H9 (cell line): ENCODE measurements around the gene CARM1. TPM values are rescaled to one million over a fixed set of nuclear protein-coding genes. Genes with fewer than 3 reads are reported as not detected.

ENCODE experiments used
- DNase-seq: peaks from one replicate; pipeline ENCODE4 v3.0.0-alpha.2; 2017
- H2AFZ ChIP-seq: one replicate; pipeline ENCODE4 v1.6.1; 2013; ENCODE audit warnings: mild to moderate bottlenecking, low read length, control low read depth, moderate library complexity
- H2AK5ac ChIP-seq: 2 replicates; pipeline ENCODE4 v1.6.1; 2013; ENCODE audit warnings: low read length, control low read depth, mixed read lengths; ENCODE audit not compliant: insufficient read length
- H2BK120ac ChIP-seq: one replicate; pipeline ENCODE4 v1.6.1; 2013; ENCODE audit warnings: low read depth, mild to moderate bottlenecking, low read length, control low read depth, inconsistent platforms; ENCODE audit not compliant: poor library complexity, severe bottlenecking
- H2BK12ac ChIP-seq: 2 replicates; pipeline ENCODE4 v1.6.1; 2013; ENCODE audit warnings: low read length, control low read depth, mixed read lengths, low read depth; ENCODE audit not compliant: insufficient read length
- H2BK15ac ChIP-seq: 2 replicates; pipeline ENCODE4 v1.6.1; 2013; ENCODE audit warnings: low read depth, low read length, control low read depth
- H2BK20ac ChIP-seq: one replicate; pipeline ENCODE4 v1.6.1; 2013; ENCODE audit warnings: low read depth, mild to moderate bottlenecking, low read length, control low read depth, inconsistent platforms; ENCODE audit not compliant: poor library complexity, severe bottlenecking
- H2BK5ac ChIP-seq: 2 replicates; pipeline ENCODE4 v1.6.1; 2013; ENCODE audit warnings: low read length, control low read depth, mixed read lengths; ENCODE audit not compliant: insufficient read length
- H3K14ac ChIP-seq: 2 replicates; pipeline ENCODE4 v1.6.1; 2013; ENCODE audit warnings: low read length, control low read depth; ENCODE audit not compliant: insufficient read depth
- H3K18ac ChIP-seq: 2 replicates; pipeline ENCODE4 v1.6.1; 2013; ENCODE audit warnings: low read depth, mild to moderate bottlenecking, mixed read lengths, low read length, control low read depth; ENCODE audit not compliant: insufficient read length
- H3K23ac ChIP-seq: 2 replicates; pipeline ENCODE4 v1.6.1; 2013; ENCODE audit warnings: low read length, control low read depth, mixed read lengths, low read depth; ENCODE audit not compliant: insufficient read length
- H3K23me2 ChIP-seq: 2 replicates; pipeline ENCODE4 v1.6.1; 2013; ENCODE audit warnings: low read depth, mild to moderate bottlenecking, mixed read lengths, low read length, control low read depth; ENCODE audit not compliant: insufficient read length, poor library complexity, severe bottlenecking
- H3K27ac ChIP-seq: 2 replicates; pipeline ENCODE4 v1.5.1; 2013; ENCODE audit warnings: low read length, control low read depth, mixed read lengths, low read depth; ENCODE audit not compliant: insufficient read length
- H3K27me3 ChIP-seq: 2 replicates; pipeline ENCODE4 v1.6.1; 2013; ENCODE audit warnings: low read length, control low read depth, inconsistent platforms; ENCODE audit not compliant: insufficient read depth
- H3K4ac ChIP-seq: 2 replicates; pipeline ENCODE4 v1.6.1; 2013; ENCODE audit warnings: low read depth, mild to moderate bottlenecking, control low read depth, inconsistent platforms, low read length, moderate library complexity
- H3K4me1 ChIP-seq: 2 replicates; pipeline ENCODE4 v1.6.1; 2013; ENCODE audit warnings: low read length, control low read depth, inconsistent platforms; ENCODE audit not compliant: insufficient read depth
- H3K4me2 ChIP-seq: 2 replicates; pipeline ENCODE4 v1.6.1; 2013; ENCODE audit warnings: low read length, control low read depth, mixed read lengths; ENCODE audit not compliant: insufficient read length, insufficient read depth
- H3K56ac ChIP-seq: 2 replicates; pipeline ENCODE4 v1.6.1; 2013; ENCODE audit warnings: low read depth, mild to moderate bottlenecking, mixed read lengths, low read length, control low read depth; ENCODE audit not compliant: insufficient read length
- H3K79me1 ChIP-seq: 2 replicates; pipeline ENCODE4 v1.6.1; 2013; ENCODE audit warnings: low read depth, mild to moderate bottlenecking, moderate library complexity, low read length, control low read depth, inconsistent platforms; ENCODE audit not compliant: insufficient read depth, poor library complexity, severe bottlenecking
- H3K79me2 ChIP-seq: 2 replicates; pipeline ENCODE4 v1.6.1; 2013; ENCODE audit warnings: low read length, control low read depth, inconsistent platforms; ENCODE audit not compliant: insufficient read depth
- H3K9ac ChIP-seq: 2 replicates; pipeline ENCODE4 v1.6.1; 2013; ENCODE audit warnings: low read length, control low read depth, mixed read lengths; ENCODE audit not compliant: insufficient read length; ENCODE audit errors: extremely low read depth
- H3K9me3 ChIP-seq: one replicate; pipeline ENCODE4 v1.6.1; 2013; ENCODE audit warnings: low read depth, low read length, inconsistent platforms; ENCODE audit not compliant: control insufficient read depth
- H3T11ph ChIP-seq: one replicate; pipeline ENCODE4 v1.6.1; 2013; ENCODE audit warnings: mild to moderate bottlenecking, low read length, control low read depth, inconsistent platforms
- H4K20me1 ChIP-seq: one replicate; pipeline ENCODE4 v1.6.1; 2013; ENCODE audit not compliant: control insufficient read depth, insufficient read length, insufficient read depth
- H4K5ac ChIP-seq: 2 replicates; pipeline ENCODE4 v1.6.1; 2013; ENCODE audit warnings: low read depth, mild to moderate bottlenecking, mixed read lengths, low read length, control low read depth; ENCODE audit not compliant: insufficient read length
- H4K8ac ChIP-seq: replicated peaks from 2 replicates; pipeline ENCODE4 v1.6.1; 2013; ENCODE audit warnings: low read length, control low read depth, mixed read lengths, low read depth; ENCODE audit not compliant: insufficient read length
- H4K91ac ChIP-seq: 2 replicates; pipeline ENCODE4 v1.6.1; 2013; ENCODE audit warnings: low read depth, mild to moderate bottlenecking, moderate library complexity, mixed read lengths, low read length, control low read depth; ENCODE audit not compliant: insufficient read length
- H3K27ac Mint-ChIP-seq, 3 experiments: 2 replicates in 2 of 3; 3 replicates in 1 of 3; pipeline ENCODE4 v1.8.0; 2020 to 2021; ENCODE audit warnings: mixed read lengths in 3 of 3, mild to moderate bottlenecking in 1 of 3, moderate library complexity in 1 of 3
- H3K27me3 Mint-ChIP-seq: 2 replicates; pipeline ENCODE4 v1.8.0; 2021; ENCODE audit warnings: low read depth, mild to moderate bottlenecking, moderate library complexity, mixed read lengths
- H3K36me3 Mint-ChIP-seq, 3 experiments: 2 replicates in 2 of 3; 3 replicates in 1 of 3; pipeline ENCODE4 v1.8.0; 2020 to 2021; ENCODE audit warnings: low read depth in 3 of 3, mixed read lengths in 3 of 3; ENCODE audit not compliant: insufficient read depth in 1 of 3
- H3K4me1 Mint-ChIP-seq, 2 experiments: 2 replicates each; pipeline ENCODE4 v1.8.0; 2020; ENCODE audit warnings: mixed read lengths in 2 of 2
- H3K4me3 Mint-ChIP-seq, 2 experiments: 2 replicates in 1 of 2; 3 replicates in 1 of 2; pipeline ENCODE4 v1.8.0; 2020 to 2021; ENCODE audit warnings: mild to moderate bottlenecking in 2 of 2, mixed read lengths in 2 of 2, moderate library complexity in 1 of 2
- H3K9me3 Mint-ChIP-seq, 2 experiments: 2 replicates in 1 of 2; 3 replicates in 1 of 2; pipeline ENCODE4 v1.8.0; 2020; ENCODE audit warnings: mild to moderate bottlenecking in 2 of 2, mixed read lengths in 2 of 2, moderate library complexity in 1 of 2
- WGBS: extraction: QIAGEN DNeasy Blood & Tissue Kit; methylation state at CpG from one replicate; pipeline ENCODE4 v1.1.7; 2013; ENCODE audit warnings: missing lambda C conversion rate, low lambda C conversion rate, mixed read lengths; ENCODE audit not compliant: insufficient read length; ENCODE audit errors: extremely low coverage; 5-methylcytosine and 5-hydroxymethylcytosine counted together
- total RNA-seq: library from RNA; stranded (reverse); gene quantifications from 2 replicates; pipeline ENCODE4 v1.2.1, GENCODE V29; 2021
- TF ChIP-seq, protein P1 (sequence below): fragments of 200-600 bp; sonication (generic); conservative IDR thresholded peaks from 3 replicates; pipeline ENCODE4 v1.8.0; 2021; ENCODE audit warnings: antibody characterized with exemption, mild to moderate bottlenecking

Gene CARM1
- total RNA-seq, 1 experiment from 2014 or later = 111 TPM

DNA sequence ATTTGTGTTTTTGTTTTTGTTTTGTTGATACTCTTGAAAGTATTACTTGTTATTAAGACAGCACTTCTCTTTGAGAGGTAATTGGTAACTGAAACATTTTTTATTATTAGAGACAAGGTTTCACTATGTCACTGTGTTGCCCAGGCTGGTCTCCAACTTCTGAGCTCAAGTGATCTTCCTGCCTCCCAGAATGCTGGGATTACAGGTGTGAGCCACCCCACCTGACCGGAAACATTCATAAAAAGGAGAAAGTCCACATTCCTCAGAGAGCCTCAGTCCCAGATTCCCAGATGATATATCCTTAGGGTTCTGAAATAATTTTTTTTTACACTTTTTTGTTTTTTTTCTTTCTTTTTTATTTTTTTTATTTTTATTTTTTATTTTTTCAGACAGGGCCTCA is 2.7 kb downstream of the CARM1 start:
- Mint-ChIP-seq H3K36me3 (peaks cover 1 to 18% (median 4%) of the 10 kb centered on the region in 3 experiments; a peak in 5 of 7 replicates), H3K4me1 (peaks cover 22 to 28% of the 10 kb centered on the region in 2 experiments), H3K4me3 (peak overlapping the region in 1 of 2 experiments; percentile 66; a peak in 2 of 5 replicates), H3K27me3 (no peaks in the 10 kb centered on the region), H3K9me3 (no peaks in the 10 kb centered on the region), H3K27ac (peak overlapping the region in 1 of 3 experiments; percentile 31; a peak in 2 of 7 replicates)
- H2BK12ac ChIP-seq = no peak overlapping the region
- H3K79me1 ChIP-seq = peaks cover 5% of the 10 kb centered on the region
- no peak overlapping the region for H2BK120ac ChIP-seq
- WGBS = no CpG with 5 or more reads among the region's 1 CpG
- H2BK20ac ChIP-seq = no peak overlapping the region
- H3K79me2 ChIP-seq = peaks cover 22% of the 10 kb centered on the region; the same call in 1 of the 2 replicates
- no peak overlapping the region for H4K91ac ChIP-seq
- H3K9me3 ChIP-seq = no peaks in the 10 kb centered on the region
- H3K23ac ChIP-seq = no peak overlapping the region
- no peak overlapping the region for H3K27ac ChIP-seq
- H4K20me1 ChIP-seq = no peaks in the 10 kb centered on the region
- H2AFZ ChIP-seq = no peak overlapping the region
- TF ChIP-seq, protein P1, sequence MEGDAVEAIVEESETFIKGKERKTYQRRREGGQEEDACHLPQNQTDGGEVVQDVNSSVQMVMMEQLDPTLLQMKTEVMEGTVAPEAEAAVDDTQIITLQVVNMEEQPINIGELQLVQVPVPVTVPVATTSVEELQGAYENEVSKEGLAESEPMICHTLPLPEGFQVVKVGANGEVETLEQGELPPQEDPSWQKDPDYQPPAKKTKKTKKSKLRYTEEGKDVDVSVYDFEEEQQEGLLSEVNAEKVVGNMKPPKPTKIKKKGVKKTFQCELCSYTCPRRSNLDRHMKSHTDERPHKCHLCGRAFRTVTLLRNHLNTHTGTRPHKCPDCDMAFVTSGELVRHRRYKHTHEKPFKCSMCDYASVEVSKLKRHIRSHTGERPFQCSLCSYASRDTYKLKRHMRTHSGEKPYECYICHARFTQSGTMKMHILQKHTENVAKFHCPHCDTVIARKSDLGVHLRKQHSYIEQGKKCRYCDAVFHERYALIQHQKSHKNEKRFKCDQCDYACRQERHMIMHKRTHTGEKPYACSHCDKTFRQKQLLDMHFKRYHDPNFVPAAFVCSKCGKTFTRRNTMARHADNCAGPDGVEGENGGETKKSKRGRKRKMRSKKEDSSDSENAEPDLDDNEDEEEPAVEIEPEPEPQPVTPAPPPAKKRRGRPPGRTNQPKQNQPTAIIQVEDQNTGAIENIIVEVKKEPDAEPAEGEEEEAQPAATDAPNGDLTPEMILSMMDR = no peak
- no peak overlapping the region for H2BK5ac ChIP-seq
- H4K5ac ChIP-seq = no peak overlapping the region
- no peak overlapping the region for H2BK15ac ChIP-seq
- no peak overlapping the region for H3K56ac ChIP-seq
- no peaks in the 10 kb centered on the region for H3K4me1 ChIP-seq
- no peak overlapping the region for H3K18ac ChIP-seq
- no peak for DNase-seq
- H3K4ac ChIP-seq = no peak overlapping the region
- no peaks in the 10 kb centered on the region for H3K27me3 ChIP-seq
- no peak overlapping the region for H2AK5ac ChIP-seq
- no peak overlapping the region for H3K9ac ChIP-seq
- H3K4me2 ChIP-seq = no peak overlapping the region
- H4K8ac ChIP-seq = no peak overlapping the region
- H3K14ac ChIP-seq = no peak overlapping the region
- H3K23me2 ChIP-seq = peaks cover 8% of the 10 kb centered on the region
- no peak overlapping the region for H3T11ph ChIP-seq
